ENCODE measurements around the gene MYLK.

- TF ChIP-seq CTCF (IDR thresholded peaks at IDR 0.05) (no peak), POLR2A (IDR thresholded peaks at IDR 0.05) (no peak), EP300 (IDR thresholded peaks at IDR 0.05) (no peak)
Observed at GRCh38 chr3:123618768-123619484, 265.2 kb downstream of the MYLK start.
